ENCODE data around the gene PCSK6.
"Not testable (repeated sequence)": the region's sequence is repeated elsewhere in the genome, so short reads cannot be mapped to it uniquely, and the experiment has no call there.

The PCSK6 gene

DNA sequence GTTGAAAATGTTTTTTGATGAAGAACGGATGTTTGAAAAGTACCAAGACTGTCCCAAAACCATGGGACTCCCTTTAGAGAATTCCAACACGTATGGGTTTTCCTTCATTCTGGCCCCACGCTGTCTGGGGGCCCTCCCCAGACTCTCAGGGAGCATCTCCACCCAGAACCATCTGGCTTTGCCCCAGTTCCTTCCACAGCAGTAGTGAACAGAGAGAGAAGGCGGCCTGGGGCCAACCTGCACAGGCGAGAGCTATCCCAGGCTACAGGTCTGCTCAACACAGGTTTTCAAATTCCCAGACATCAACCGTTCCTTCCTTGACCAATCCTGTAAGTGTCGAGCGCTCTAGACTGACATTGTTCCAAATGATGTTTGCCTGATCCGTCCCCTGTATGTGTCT, 101.9 kb downstream of the PCSK6 start:
- in situ Hi-C loops (cut with HindIII; ENCODE audit: low sequenced_read_pairs) = no loop called here

DNA sequence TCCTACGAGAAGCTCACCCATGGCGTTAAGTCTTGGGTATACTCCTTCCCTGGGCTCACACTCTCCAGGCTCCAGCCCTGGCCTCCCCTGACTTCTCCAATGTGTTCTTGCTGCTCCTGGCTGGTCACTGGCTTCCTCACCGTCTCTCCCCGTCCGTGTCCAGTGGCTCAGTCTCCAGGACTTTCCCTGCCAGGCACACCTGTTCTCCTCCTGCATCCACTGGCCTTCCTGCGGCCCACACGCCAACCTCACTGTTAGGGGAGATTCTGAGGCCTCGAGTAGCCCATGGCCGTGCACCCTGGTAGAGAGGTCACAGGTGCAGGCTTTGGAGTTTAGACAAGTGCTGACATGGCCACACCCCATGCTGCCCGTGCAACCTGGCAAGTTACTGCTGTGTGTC, 102.5 kb downstream of the PCSK6 start:
- in situ Hi-C loops (cut with HindIII; ENCODE audit: low sequenced_read_pairs) = no loop called here

DNA sequence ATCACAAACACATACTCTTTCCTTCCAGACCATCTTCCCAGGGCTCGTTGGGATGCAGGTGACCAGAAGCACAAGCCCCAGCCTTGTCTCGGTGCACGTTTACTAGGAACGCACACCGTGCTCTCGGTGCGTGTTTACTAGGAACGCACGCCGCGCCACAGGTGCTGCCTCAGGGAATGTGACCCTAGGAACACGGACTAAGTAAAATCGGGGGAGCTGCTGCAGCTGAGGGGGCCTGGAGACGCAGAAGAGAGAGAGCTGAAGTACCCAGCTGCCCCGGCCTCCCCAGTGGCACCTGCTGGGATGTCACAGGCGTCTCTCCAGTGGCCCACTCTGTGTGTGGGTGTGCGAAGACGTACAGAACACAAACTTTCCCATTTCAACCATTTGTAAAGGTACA, 103.5 kb downstream of the PCSK6 start:
- in situ Hi-C loops (cut with HindIII; ENCODE audit: low sequenced_read_pairs) = no loop called here

DNA sequence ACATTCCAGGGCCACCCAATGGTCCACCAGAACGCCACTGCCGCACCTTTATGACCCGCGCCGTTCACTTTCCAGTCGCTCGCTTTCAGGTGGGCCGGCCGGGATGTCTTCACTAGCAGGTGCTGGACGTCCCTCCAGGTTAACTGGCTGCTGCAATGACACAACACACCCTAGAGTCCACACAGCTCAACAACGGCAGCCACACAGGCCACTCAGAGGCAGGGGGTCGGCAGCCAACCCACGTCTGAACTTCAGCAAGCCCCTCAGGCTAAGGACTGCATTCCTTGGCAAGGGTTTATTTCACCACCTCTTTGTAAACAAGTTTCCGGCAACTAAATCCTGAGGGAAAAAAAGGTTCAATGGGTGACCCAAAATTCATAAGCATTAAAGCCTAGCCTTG, 105.2 kb downstream of the PCSK6 start:
- in situ Hi-C loops (cut with HindIII; ENCODE audit: low sequenced_read_pairs) = no loop called here

DNA sequence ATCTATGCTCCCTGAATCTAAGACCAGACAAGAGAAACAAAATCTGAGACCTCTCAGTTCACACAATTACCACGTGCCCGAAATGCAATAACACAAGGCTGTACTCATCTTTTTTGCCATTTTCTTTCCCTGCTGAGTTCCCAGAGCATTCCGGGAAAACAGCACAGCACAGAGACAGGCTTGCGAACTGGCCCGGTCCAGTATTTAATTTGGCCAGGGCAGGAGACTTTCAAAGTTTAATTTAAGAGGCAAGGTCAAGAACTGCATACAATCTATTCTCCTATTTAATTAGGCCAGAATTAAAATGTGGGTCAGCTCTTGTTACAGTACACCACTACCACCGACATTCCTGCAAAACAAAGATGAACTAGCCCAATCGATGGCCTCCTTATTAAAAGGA, 107.0 kb downstream of the PCSK6 start:
- in situ Hi-C loops (cut with HindIII; ENCODE audit: low sequenced_read_pairs) = no loop called here

DNA sequence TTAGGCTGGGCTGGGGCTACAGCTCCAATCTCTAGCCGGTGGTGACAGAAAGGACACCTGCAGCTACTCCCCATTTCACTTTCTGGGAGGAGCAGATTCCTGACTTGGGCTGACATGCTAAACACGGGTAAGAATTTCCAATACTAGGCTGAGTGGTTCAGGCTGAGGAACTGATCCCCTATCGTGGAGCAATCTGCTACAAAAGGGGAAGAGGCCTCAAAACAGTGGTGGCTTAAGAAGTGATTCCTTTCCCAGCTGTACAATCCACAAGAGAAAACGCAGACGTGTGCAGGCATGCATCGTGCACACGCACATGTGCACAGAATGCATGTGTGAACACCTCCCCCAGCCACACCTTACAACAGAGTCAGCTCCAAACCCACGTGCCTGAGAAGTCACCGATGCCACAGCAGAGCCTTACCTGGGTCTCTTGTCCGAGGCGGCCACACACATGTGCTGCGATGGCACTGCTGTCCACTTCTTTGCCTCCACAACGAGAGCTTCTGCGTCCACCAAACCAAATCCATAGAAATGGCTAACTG, 107.8 kb downstream of the PCSK6 start:
- in situ Hi-C loops (cut with HindIII; ENCODE audit: low sequenced_read_pairs) = no loop called here

DNA sequence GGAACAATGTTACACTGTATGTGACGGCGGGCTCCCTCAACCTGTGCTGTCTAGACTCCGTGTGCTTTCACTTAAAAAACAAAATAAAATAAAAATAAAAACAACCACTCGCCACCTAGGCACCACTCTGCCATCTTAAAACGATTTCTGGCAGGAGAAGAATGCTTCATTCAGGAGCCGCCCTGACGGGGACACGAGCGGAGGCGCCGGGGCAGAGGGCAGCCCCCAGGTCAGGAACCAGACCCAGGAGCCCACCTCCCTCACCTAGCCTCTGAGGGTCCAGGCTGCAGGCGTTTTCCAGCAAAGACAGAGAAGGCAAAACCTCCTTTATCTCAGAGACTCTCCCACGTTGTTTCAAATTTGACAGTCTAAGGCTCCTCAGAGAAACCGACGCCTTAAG, 109.4 kb downstream of the PCSK6 start:
- in situ Hi-C loops (cut with HindIII; ENCODE audit: low sequenced_read_pairs) = no loop called here

DNA sequence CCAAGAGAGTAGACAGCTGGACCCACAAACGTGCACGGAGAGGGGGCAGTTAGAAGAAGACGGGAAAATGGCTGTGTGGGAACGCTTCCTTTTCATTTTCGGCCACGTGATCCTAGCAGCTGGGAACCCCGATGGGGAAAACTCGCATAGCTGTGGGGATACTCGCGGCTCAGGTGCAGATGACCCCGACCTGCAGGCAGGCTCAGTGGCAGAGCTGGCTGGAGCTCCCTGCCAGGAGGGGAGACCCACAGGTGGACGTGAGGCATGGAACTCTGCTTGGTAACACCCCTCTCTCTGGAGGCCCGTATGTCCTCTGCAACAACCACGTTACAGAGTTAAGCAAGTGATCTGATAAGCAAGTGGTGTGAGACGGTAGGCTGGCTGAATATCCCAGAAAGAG, 109.9 kb downstream of the PCSK6 start:
- in situ Hi-C loops (cut with HindIII; ENCODE audit: low sequenced_read_pairs) = no loop called here

DNA sequence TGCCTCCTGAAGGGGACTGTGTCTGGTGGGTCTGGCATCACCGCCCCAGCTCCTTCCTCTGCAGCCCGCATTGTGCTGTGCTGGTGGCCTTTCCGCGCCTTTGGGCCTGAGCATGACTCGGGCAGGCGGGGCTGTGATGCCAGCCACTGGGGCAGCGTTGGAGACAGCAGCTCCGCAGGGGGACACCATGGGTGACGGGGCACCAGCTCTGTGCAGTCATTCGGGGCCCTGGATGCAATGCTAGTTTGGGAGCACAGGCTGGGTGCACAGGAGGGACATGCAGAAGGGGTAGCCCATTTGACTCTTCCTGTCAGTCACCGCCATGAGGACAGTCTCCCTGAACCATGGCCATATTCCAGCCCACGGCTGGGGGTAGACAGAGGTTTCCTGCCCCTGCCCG, 110.6 kb downstream of the PCSK6 start:
- in situ Hi-C loops (cut with HindIII; ENCODE audit: low sequenced_read_pairs) = no loop called here

DNA sequence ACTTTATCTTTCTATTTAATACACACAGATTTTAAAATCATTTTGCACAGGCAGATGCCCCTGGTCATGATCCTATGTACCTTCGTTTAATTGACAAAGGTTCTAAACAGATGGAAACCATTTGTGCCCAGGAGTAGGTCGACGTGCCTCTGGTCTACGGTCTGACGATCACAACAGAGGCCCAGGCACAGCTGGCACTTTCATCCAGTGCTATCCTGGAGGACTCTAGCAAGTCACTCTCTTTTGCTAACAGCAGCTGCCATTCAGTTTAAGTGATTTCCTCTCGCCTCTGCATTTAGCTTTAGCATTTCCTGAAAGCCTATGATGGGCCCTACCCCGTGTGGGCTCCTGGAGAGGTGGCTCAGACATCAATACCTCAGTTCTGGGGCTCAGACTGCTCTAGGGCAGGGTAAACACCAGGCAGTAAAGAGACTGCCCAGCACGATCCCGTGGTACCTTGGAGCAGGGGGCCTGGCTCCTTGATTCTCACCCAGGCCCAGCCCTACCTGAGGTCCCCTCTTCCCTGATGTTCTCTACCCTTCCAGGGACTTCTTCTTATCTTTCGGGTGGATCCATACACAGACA, 111.2 kb downstream of the PCSK6 start:
- in situ Hi-C loops (cut with HindIII; ENCODE audit: low sequenced_read_pairs) = no loop called here

DNA sequence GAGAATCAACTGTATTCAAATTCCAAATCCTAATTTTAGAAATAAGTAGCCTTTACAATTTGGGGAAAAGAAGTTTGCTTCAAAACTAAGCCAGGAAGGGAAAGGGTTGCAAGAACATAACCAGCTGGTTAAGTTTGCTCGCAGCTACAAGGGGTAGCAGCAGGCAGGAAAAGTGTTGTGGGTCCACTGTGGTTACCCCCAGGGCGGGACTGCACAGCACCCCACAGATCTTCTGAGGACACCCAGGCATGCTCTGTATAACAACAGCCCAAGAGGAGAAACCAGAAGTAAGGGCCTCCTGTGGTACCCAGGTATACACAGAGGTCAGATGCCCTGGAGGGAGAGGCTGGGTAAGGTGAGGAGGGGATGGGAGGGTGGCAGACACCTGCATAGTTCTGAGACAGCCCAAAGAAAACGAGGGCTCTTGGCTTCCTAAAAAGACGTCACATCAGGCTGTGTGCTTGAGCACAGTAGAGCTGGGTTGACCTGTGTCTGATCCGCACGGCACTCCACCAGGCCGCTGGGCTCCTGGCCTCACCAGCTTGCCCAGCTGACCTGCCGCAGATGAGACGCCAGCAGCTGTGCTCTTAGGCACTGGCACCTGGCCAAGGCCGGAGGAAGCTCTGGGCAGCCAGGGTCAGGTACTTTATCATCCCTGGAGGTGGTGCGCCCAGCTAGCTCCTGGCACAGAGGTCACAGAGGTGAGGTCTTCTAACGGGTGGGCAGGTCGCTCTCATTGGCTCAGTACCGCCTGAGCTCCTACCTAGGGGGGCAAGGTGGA, 112.7 kb downstream of the PCSK6 start:
- in situ Hi-C loops (cut with HindIII; ENCODE audit: low sequenced_read_pairs) = no loop called here

DNA sequence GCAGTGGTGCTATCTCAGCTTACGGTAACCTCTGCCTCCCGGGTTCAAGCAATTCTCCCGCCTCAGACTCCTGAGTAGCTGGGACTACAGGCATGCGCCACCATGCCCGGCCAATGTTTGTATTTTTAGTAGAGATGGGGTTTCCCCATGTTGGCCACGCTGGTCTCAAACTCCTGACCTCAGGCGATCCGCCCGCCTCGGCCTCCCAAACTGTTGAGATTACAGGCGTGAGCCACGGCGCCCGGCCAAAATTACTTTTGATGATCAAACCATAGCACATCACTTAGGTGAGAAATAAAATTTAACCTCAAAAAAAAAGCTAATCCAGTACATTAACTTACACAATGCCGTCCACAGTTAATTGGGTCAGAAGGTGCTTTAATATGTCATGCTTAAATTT, 114.5 kb downstream of the PCSK6 start:
- in situ Hi-C loops (cut with HindIII; ENCODE audit: low sequenced_read_pairs) = not testable (repeated sequence)

DNA sequence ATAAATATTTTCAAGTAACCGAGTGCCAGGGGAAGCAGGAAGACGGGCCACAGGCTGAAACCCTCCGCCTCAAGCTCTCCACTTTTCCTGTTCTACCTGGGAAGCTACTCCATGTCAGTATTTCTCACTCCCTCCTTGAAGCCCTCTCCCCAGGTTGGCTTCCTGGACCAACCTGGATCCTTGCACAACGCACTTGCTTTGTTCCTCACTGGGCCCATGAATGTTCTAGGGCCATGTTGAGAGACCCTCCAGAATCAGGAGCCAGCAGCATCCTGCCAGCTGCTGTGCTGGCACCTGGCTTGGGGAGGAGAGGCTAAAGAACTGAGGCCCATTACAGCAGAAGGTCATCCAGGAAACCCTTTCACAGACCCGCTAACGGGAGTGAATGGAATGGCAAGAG, 115.2 kb downstream of the PCSK6 start:
- in situ Hi-C loops (cut with HindIII; ENCODE audit: low sequenced_read_pairs) = loop anchor here (25.0 kb wide), 1 partner anchor 88 kb away; no protein-coding TSS in a partner anchor

DNA sequence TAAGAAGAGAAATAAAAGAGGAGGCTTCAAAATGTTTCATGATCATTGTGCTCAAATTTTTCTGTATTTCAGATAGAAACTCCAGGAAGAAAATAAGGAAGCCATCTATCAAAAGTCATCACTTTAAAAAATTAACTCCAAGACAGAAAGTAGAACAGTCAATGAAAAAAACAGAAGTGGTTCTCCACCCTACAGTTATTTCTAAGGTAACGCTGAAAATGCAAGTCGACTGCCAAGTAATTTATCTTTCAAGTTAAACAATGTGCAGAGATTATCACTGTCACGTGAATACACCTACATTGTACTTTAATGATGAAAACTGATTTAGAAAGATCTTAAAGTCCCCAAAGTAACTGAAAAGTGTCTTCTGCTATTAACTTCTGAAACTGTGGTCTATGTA, 115.9 kb downstream of the PCSK6 start:
- in situ Hi-C loops (cut with HindIII; ENCODE audit: low sequenced_read_pairs) = loop anchor here (25.0 kb wide), 1 partner anchor 89 kb away; no protein-coding TSS in a partner anchor

DNA sequence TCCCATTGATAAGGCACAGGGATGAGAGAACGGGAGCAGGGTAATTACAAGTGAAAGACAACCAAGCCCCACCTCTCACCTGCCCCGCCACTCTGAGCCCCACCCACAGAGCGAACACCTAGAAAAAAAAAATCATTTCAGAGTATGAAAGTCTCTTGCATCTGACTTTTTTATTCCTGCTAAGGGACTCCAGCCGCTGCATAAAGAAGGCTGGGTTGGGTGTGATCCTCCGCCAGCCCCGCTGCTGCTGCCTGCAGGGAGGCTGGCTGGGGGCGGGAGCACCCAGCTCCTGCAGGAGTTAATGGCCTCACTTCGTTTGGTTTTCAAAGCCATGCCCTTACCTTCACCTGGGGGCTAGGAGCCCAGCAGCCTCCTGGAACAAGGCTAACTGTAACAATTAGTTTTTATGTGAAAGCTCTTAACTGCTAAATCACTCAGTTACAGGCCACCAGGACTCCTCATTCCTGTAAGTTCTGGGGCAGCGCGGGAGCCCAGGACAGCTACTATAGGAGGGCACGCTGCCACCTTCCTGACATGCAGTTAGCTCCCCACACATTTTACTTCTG, 116.5 kb downstream of the PCSK6 start:
- in situ Hi-C loops (cut with HindIII; ENCODE audit: low sequenced_read_pairs) = loop anchor here (25.0 kb wide), 1 partner anchor 89 kb away; no protein-coding TSS in a partner anchor

DNA sequence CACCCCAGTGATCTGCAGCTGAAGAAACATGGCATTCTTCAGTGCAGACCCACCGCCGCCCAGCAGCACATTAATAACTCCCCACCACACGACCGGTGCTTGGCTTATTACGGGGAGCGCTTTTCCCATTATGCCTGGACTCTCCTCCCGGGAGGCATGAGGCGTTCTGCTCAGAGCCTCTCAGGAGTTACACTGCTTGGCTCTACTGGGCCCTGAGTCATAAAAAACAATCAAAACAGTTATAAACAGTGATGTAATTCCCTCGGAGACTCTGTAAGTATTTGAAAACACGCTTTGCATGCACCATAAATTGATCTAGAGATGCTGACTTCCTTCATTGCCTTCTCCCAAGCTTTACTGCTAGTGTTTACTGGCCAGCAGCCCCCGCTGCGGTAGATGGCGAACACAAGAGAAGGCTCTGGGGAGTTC, 117.3 kb downstream of the PCSK6 start:
- in situ Hi-C loops (cut with HindIII; ENCODE audit: low sequenced_read_pairs) = loop anchor here (25.0 kb wide), 1 partner anchor 90 kb away; no protein-coding TSS in a partner anchor

DNA sequence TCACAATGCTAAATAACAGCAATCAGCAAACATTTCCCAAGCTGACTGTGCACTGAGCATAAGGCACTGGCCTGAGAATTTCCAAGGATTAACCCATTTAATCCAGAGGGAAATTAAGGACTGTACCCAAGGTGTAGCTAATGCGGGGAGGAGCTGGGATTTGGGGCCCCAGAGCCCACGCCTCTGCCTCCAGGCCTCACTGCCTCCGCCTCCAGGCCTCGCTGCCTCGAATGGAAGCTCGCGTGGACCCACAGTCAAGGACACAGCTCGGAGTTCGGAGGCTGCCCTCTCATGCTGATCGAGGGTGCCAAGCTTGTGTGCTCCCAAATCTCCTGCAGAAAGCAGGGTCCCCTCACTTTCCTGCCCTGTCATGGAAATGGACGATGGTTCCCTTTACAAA, 118.0 kb downstream of the PCSK6 start:
- in situ Hi-C loops (cut with HindIII; ENCODE audit: low sequenced_read_pairs) = loop anchor here (25.0 kb wide), 1 partner anchor 91 kb away; no protein-coding TSS in a partner anchor

DNA sequence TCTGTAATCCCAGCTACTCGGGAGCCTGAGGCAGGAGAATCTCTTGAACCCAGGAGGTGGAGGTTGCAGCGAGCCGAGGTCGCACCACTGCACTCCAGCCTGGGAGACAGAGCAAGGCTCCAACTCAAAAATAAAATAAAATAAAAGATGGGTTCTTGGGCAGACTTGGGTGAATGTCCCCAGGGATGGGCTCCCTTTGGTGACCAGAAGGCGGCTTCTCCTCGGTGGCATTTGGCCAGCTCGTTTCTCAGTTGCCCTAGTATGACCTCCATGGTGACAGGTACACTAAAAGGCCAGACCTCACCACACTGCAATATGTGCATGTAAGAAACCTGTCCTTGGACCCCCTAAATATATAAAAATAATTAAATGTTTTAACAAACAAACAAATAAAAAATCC, 118.4 kb downstream of the PCSK6 start:
- in situ Hi-C loops (cut with HindIII; ENCODE audit: low sequenced_read_pairs) = loop anchor here (25.0 kb wide), 1 partner anchor 91 kb away; no protein-coding TSS in a partner anchor

DNA sequence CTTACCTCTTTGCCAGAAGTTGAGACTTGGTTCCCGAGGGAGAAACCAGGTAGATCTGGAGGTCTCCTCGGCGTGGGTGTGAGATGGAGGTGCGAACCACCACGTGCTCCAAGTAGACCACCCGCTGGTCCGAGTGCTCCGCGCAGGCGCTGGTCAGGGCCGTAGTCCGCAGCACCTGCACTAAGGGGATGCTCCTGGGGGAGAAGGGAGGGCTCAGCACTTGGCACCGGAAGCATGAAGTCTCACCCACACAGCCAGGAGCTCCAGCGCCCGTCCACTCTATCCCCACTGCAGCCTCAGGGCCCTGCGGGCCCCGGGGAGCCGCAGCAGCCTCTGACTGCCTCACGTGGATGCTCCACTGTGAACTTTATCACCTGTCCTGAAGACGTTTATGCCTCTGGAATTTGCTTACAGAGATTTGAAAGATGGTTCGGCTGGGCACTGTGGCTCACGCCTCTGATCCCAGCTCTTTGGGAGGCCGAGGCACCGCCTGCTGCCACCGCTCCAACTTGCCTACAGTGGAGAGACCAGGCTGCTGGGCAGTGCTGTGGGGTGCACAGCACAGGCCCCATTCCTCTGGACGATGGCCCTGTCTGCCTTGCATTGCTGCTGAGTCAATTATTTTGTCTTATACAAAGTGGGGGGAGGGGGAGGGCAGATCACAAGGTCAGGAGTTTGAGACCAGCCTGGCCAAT, 119.0 kb downstream of the PCSK6 start:
- in situ Hi-C loops (cut with HindIII; ENCODE audit: low sequenced_read_pairs) = loop anchor here (25.0 kb wide), 1 partner anchor 92 kb away; no protein-coding TSS in a partner anchor

DNA sequence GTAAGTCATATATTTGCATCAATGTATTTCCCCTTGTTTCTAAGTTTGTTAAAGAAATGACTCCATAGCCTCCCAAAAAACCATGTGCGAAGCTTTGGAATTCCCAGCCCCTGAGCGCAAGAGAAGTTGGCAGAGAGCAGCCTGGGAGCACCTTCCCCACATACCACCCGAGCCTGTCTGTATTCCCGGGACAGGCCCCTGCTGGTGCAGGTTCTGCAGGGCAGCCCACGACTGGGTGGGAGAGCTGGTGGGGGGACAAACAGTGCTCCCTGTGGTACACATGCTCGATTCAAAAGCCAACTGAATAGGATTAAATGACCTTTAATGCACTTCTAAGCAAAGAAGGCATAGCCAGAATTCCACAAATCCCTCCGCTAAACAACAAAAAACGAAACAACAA, 119.8 kb downstream of the PCSK6 start:
- in situ Hi-C loops (cut with HindIII; ENCODE audit: low sequenced_read_pairs) = loop anchor here (25.0 kb wide), 1 partner anchor 93 kb away; no protein-coding TSS in a partner anchor

All from DLD1 (cell line).